NCI-H82 treated with DMSO at 0.1 percent for 48 hours (cell line): ENCODE data around the gene TGOLN2.
"Not testable (repeated sequence)": the region's sequence is repeated elsewhere in the genome, so short reads cannot be mapped to it uniquely, and the experiment has no call there.

Experiments
- DNase-seq: peaks from one replicate; lab custom pipeline; 2025; ENCODE audit not compliant: unreplicated experiment; lab: John Stamatoyannopoulos, UW

Gene TGOLN2

DNA sequence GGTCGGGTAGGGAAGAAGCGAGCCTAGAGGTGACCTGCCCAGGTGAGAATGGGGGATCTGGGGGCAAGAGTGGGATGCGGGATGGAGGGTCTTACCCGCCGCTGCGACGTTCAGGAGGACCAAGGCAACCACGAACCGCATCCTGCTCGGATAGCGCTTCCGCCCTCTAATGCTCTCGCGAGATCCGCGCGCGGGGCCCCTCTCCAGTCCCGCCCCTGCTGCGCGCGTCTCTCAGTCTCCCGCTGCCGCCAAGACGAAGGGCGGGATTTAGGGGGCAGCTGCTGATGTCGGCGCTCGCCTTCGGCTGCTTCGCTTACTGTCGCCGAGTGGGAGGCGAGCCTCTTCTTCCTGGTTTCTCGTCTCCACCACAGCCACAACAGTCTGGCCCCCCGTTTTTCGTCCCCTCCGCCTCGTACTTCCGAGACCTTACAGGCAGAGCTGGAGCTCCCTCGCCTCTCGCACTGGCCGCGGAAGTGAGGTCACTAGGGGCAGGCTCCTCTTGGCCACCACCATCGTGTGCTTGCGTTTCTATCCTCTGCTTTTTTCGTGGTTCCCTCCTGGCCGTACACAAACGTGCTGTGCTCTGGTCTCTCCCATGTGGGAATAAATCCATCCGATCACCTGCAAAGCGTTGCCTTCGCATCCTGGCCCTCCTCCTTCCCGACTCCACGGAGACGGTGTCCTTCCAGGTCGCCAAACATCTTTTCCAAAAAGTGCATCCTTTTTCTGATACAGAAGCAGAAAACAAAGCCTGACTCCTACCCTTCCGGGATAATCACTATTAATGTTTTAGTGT, at the start of gene TGOLN2:
TSS of gene TGOLN2 (minus strand) at position 168 of the 796 bp plus-strand sequence. CDS start at position 141, 27 bp downstream.
- peak; percentile 79 for DNase-seq

DNA sequence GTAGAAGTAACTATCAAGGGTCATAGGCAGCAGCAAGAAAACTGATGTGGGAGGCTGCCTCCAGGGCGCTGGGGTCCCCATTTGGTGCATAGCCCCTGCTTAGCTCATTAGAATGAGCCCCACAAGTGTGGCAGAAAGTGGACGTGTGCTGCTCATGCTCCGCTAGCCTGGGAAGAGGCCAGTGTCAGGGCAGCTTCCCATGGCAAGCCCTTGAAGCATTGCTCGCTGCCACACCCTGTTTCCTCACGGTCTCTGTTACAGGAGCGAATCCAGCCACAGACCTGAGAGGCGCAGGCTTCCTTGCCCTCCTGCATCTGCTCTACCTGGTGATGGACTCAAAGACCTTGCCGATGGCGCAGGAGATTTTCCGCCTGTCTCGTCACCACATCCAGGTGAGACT, 49.3 kb upstream of the TGOLN2 start:
- DNase-seq = no peak

DNA sequence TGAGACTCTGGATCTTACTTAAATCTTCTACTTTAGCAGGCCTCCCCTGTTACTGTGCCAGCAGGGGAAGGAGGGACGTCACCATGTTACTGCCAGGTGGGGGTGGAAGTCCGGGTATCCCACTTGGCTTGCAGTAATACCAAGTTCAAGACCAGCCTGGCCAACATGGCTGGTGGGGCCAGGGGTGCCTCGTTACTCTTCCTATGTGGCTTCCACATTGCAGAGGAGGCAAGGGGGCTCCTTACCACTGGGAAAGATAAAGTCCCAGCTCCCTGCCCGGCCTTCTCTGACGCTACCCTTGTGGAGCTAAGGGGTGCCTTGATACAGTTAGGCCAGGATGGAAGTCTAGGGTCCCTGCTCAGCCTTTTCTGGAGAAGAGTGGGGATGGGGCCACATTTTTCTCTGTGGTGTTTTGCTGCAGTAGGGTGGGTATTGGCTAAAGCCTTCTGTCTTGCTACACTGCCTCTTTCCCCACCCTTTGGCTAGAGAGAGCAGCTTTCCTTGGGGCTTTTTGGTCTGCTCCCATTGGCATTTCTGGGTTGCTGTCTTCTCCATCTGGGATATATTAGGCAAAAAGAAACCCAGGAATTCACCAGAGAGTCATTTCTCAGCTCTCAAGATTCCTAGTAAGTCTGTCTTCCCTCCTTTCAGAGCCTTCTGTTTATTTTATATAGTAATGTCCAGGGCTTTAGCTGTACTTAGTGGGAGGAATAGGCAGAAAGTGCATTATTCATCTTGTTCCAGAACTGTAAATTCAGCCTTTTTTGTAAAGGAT, 48.7 kb upstream of the TGOLN2 start:
- DNase-seq = no peak

DNA sequence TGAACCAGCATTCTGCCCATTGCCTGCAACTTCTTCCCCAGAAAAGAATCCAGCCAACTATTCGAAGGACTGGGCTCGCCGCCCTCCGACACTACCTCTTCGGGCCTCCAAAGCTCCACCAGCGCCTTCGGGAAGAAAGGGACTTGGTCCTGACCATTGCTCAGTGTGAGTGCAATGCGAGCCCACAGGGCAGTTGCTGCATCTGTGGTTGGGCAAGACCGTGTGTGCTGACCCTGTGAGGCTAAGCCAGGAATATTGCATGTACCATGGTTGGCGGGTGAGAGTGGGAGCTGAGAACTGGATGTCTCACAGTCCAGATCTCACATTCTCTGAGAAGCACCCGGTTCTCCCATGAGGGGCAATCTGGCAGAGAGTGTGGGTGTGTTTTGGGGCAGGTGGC, 43.3 kb upstream of the TGOLN2 start:
- no peak for DNase-seq

DNA sequence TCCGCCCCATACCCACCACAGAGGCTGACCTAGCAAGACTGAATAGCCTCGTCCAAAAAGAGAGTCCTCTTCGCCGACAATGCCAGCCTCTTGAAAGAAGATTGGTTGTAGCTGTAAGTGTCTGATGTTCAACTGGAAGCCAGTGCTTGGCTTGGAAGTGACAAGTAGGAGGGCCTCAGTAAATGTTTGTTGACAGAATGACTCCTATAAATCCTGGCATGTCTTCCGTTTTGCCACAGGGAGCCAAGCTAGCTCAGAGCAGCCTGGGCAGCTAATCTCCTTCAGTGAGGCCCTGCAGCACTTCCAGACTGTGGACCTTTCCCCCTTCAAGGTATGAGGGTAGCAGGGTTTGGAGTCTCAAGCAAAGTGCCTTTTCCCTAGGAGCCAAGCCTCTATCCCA, 41.7 kb upstream of the TGOLN2 start:
- no peak for DNase-seq

DNA sequence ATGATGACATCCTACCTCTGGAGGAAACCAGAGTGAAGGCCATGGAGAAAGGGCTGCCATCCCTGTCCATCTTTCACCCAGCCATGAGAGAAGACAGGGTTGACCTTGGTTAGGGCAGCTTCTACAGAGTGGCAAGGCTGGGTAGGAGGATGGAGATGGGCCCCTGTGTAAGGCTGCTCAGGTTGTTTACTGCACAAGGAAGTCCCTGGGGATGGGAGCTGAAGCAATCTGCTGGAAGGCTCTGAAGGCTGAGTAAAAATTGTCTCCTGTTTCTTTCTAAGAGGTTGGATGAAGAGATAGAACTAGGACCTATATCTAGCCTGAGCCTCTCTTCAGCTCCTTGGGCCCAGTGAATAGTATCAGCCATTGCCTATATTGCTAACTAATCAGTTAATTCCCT, 41.1 kb upstream of the TGOLN2 start:
- DNase-seq = no peak

DNA sequence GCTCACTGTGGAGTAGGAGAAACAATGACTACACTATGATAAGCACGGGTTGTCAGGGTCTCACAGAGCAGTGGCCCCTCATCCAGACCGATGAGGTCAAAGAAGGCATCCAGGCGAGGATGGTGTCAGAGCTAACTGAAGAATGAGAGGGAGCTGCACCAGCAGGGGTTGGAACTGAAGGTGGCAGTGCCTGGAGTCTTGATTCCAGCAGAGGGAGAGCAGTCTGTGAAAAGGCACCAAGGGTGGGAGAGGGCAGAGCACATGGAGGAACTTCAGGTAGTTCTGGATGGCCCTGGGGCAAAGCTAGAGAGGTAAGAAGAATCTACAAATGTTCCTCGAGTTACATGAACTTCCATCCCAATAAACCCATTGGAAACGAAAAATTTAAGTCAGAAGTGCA, 39.4 kb upstream of the TGOLN2 start:
- DNase-seq = no peak

DNA sequence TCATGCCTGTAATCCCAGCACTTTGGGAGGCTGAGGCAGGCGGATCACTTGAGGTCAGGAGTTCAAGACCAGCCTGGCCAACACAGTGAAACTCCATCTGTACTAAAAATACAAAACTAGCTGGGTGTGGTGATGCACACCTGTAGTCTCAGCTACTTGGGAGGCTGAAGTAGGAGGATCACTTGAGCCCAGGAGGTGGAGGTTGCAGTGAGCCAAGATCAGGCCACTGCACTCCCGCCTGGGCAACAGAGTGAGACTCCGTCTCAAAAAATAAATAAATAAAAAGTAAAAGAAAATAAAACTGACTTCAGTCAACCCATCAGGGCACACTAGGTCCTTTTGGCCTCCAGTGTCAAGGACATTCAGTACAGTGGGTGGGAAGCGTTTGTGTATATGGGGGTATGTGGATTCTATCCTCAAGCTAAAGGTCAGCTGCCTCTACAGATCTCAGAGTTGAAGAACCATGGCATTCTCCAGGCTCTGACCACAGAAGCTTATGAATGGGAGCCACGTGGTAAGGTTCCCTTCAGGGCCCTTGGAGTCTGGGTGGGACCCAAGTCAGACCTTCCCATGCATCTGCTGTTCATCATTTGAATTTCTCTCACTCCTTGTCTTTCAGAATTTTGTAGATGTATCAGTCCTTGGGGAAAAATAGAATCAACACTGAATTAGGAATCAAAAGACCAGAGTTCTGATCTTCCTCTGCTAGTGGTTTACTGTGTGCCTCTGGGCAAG, 35.0 kb upstream of the TGOLN2 start:
- DNase-seq = not testable (repeated sequence)

DNA sequence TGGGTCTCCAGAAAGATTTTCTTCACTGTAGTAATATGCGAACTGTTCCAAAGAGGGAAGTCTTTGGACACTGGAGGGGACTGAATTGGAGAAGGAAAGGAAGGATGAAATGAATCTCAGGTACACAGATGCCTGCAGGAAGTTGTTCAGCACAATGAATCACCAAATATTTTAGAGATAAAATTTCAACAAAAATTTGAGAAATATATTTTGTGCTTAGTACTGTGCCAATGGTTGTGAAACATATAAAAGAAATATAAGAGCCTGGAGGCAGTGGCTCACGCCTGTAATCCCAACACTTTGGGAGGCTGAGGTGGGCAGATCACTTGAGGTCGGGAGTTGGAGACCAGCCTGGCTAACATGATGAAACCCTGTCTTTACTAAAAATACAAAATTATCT, 29.9 kb upstream of the TGOLN2 start:
- no peak for DNase-seq

DNA sequence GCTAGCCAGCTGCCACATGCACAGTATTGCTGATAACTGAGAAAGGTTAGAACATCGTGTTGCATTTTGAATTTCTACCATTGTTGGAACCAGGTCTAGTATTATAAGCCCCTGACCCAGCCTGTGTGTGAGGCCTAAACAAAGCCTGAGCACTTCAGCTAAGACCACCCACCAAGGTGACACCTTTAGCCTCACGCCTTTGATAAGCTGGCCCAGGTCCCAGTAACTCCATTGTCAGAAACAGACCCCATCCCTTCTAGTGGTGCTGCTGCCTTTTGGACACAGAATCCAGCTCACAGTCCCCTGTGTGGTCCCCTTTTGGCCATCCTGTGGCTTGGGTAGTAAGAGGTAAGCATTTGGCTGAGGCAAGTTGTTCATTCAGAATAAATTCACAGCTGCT, 28.4 kb upstream of the TGOLN2 start:
- no peak for DNase-seq

DNA sequence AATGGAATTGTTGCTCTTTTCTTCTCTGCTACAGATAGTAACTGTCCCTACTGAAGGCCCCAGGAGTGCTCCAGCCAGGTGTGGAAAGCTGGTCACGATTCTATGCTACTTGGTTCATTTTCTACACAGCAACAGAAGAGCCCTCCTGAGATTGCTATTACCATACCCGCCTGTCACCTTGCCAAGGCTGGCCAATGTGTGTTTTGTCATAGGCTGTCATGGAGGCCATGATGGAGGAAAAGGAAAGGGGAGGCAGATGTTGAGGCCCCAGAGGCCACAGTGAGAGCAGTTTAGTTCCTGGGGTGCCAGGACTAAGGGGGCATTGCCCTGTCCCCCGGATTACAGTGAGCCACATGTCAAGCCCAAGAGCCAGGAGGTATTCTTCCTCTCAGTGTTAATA, 27.7 kb upstream of the TGOLN2 start:
- DNase-seq = no peak

DNA sequence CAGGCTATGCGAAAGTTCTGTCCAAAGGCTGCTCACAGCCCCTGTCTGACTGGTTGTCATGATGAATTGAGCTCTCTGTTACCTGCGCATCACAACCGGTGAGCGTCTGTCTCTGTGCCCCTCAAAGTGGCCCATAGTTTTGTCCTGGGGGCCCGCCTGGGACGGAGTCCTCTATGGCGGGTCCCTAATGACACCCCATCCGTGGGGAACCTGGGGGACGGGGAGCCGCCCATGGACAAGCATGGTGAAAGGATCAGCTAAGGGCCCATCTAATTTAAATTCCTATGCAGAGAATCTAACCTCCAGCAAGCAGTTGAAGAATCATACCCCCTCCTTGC, 27.3 kb upstream of the TGOLN2 start:
- DNase-seq = no peak

DNA sequence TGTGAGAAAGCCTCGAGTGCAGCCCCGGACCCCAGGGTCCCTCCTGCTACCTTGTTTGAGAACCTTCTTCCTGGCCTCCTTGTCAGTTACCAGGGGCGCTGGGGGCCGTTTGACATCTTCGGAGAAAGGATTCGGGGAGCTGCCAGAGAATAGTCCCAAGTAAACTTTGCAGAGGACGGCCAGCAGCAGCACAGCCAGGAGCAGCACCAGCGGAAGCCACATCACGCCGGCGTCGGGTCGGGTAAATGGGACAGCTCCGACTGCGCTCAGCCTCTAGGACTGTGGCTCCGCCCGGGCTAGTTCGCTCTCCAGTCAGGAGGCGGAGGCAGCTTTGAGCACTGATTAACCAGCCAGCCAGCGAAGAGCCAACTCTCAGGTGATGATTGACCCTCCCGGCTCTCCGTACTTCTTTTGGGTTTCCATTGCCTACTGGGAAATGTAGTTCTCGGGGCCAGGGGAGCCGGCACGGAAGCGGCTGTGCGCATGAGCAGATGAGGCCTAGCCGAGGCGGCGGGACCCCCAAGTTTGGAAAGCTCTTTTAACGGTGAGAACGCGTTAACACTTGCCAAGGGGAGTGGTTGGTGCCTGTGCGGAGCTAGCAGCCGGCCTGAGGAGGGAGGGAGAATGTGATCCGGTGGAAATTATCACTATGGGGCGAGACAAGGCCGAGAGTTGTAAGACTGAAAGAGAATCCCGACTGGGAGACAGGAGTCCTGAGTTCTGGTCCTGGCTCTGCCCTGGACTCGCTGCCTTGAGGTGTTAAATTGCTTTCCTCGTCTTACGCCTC, 26.7 kb upstream of the TGOLN2 start, which contains the start of the genes ELMOD3 and RETSAT:
TSS of gene ELMOD3 (plus strand) at position 484 of the 787 bp plus-strand sequence. CDS start 2,430 bp downstream, outside the sequence.
TSS of gene RETSAT (minus strand) at position 243 of the 787 bp plus-strand sequence. CDS start at position 222, 21 bp downstream.
- peak; percentile 98 for DNase-seq

DNA sequence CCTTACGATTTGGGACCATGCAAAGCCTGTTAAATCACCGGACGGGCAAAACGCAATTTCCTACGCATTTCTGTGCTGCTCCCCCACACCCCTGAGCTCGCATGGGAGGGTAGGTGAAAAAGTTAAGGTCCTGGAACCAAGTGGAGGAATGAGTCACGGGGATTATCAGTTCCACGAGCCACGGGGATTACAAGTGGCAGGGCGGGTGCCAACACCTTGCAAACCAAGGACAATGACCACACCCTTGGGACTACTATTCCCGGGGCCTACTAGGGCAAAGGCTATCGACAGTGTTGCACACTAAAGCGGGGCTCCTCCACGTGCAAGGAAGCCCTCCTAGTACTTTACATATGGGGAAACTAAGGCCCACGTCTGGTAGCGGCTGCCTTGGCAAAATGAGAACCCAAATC, 26.1 kb upstream of the TGOLN2 start:
- no peak for DNase-seq

DNA sequence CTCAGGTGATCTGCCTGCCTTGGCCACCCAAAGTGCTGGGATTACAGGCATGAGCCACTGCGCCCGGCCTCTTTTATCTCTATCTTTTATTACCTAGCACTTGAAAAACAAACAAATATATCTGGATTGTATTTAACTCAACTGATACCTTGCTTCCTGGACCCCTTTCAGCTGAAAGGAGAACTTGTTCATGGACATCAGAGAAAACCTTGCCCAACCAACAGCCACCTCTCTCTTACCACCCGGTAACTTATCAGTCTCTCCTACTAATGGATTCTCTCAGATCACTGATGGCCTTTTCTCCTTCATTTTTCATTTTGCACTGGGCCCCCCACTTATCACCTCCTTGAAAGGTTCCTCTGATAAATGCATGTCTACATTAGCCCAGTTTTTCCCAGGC, 19.8 kb upstream of the TGOLN2 start:
- DNase-seq = no peak

DNA sequence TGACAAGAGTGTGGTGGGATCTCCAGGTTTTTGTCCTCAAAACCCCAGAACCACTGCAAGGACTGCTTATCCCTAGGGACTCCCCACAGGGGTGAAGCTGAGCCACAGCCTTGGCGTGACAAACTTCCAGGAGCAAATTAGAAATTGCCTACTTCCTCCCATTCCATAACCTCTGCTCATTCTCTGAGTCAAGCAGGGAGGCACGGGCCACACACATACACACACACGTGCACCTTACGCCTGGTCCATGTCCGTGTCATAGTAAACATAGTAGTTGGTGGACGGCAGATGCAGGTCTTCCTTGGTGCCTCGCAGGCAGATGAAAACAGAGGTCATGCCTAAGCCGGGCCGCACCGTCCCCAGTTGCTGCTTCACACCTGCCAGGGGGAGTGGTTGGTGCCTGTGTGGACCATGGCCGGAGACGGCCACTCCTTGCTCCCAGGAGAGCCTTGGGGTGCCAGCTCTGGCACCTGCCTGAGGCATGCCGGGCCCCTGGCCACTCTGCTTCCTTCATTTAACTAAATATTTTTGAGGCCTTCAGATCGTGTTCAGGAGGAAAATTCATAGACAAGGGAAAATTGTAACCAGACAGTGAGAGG, 16.7 kb upstream of the TGOLN2 start:
- no peak for DNase-seq

DNA sequence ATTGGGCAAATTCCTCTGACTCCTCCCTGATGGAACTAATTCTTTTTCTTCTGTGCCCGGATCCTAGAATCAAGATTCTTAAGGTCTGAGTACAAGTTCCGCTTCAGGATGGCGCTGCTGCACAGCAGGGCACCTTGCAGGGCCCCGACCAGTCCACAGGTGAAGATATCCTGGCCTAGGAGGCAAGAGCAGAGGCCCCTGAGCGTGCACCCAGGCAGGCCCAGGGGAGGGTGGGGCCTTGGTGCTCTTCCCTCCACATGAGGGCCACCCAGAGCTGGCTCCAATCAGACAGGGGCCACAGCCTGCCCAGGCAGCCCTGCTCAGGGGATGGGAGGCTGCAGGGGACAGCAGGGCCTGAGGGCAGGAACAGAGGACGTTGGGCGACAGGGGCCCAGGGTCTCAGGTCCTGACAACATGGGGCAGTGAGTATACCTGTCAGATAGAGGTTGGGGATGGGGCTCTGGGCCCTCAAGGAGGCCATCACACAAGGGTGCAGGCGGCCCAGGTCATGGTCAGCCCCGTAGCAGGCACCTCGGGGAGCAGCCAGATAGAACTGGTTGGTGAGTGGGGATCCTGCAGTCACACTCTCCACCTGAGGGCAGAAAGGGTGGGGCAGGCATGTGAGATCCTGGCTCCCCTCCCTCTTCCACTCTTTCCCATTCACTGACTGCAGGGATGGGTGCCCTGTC, 15.6 kb upstream of the TGOLN2 start:
- DNase-seq = not testable (repeated sequence)

DNA sequence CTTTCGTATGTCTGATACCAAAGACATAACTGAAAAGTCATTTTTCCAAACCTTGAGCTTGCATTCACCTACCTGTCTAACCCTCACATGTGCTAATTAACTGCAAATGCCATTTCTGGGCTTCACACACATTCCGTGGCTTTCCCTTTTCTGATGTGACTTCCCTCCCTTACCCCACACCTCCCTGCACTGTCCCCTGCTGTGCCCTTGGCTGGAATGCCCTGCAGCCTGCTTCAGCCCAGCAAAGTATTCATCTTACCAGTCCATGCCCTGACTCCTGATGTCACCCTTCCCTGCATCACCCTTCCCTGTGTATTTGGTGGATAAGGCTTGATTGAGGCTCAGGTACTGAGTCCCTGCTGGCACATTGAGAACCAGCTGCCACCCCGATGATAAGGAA, 14.4 kb upstream of the TGOLN2 start:
- no peak for DNase-seq

DNA sequence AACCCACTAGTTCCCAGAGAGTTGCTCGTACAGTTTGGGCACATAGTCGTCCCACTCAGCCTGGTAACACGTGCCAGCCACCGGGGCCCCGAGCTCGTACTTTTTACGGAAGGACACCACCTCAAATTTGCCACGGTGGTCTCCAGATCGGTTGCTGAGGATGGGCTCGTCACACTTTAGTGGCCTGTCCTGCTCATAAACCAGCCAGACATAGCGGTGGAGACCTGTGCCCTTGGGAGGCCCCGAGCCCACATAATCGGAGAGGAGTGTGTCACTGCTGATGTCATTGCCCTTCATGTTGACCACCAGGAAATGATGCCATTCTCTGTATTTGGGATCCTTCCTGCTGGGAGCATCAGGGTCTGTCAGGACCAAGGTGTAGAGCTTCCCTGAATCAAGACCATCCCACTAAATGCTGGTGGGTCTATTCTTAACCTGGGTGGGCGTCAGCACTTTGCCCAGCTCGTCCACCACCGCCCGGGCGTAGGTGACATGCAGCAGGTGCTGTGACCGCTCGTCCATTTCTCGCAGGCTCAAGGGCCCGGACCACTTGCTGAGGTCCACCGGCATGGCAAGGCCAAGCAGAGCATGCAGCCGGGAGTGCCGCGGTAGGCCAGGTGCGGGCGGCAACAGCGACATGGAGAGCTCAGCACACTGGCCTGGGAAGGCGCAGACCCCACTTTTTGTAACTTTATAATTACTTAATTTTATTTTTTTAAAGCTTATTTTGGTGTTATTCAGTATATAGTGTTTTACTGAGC, 13.7 kb upstream of the TGOLN2 start:
- DNase-seq = no peak
